SHP77 treated with DMSO at 0.1 percent for 48 hours (cell line): ENCODE results near the gene FAN1.

Source experiments
- DNase-seq: peaks from one replicate; lab custom pipeline; 2025; lab: John Stamatoyannopoulos, UW

The FAN1 gene

DNA sequence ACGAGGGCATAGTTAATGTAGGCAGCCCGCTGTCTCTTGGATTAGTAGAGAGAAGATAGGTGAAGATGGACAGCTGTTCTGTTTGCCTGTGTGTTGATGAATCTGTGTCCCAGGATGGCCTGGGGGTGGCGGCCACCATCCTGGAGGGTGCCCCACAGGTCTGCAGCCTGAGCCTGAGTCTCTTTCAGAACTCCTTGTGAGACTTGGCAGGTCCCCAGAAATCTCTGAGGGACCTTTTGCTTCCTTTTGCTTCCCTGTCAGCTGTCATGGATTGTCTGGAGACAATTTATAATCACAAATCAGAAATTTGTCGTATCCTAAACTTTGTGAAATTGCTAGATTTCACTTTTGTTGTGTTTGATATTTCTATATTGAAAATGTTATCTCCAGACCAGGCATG, 17.4 kb downstream of the FAN1 start:
- no peak for DNase-seq

DNA sequence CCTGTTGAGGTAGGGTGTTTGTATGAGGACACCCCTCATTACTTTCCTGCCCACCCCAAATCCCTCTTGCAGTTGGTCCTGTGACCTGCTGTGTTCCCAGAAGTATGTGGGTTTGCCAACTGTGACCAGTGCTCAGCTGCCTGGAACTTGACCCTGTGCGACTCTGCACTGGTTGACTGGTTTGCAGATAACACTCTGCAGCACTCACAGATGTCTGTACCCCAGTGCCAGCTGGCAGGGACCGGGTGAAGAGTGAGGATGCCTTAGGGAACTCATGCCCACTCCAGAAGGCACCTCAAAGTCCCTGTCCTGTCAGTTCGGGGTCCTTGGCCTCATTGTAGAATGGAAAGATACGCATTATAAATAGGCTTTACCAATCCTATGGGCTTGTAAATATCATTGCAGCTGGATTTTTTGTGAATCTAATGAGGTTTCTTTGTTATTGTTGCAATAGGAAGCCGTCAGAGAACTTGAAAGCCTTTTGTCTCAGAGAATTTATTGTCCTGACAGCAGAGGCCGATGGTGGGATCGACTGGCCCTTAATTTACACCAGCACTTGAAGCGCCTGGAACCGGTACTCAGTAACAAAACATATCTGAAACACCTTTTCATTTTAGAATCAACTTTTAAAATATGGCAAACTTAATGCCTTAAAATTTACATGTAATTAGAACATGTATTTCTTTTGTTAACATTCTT, 18.2 kb downstream of the FAN1 start:
- DNase-seq: no peak

DNA sequence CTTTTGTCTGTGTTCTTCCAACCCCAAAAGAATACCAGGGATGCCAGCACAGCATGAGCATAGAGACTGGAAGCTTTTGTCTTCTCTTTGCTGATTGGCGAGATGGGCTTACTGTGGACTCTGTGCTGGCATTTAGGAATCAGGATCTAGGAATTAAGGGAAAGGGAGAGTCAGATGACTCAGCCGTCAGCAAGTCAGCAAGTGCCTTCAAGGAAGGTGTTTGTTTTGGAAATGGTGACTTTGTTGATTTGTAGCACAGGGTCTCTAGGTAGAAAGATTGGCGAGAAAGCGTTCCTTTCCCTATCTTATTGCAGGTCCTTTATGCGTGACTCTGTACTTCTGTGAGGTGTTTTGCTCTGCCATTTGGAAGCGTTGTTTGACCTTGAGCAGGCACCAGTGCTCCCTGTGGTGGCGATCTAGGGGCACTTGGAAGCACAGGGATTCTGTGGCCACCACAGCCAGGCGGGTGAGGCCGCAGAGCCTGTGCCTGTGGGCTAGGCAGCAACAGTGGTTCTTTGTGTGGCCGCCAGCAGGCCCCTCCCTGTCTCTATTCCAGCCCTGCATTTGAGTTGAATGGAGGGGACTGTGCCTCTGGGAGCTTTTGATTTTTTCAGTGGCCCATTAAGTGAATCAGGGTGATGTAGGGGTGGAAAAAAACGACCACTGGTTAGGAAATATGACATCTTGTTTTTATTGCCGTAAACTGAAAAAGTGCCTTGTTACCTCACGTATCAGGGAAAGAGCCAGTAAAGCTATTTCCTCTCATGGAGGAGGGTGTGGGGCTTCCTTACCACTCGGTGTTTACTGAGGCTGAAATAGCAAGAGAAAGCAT, 19.0 kb downstream of the FAN1 start:
- DNase-seq: no peak

GRCh38 chr15:30923429-30923828, 19.7 kb downstream of the FAN1 start:
- no peak for DNase-seq

DNA sequence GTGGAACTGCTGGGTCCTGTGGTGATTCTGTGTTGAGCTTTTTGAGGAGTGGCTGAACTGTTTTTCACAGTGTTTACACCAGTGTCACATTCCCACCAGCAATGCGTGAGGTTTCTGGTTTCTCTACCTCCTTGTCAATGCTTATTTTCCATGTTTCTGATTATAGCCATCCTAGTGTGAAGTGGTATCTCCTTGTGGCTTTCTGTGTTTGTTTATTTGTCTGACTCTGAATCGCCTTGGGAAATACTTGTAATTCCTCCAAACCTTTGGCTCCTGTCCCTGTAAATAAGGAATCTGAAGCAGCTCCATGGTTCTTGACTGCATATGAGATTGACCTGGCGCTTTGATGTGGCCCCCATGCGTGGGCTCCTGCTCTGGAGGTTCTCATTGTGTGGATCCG, 20.6 kb downstream of the FAN1 start:
- DNase-seq: no peak

DNA sequence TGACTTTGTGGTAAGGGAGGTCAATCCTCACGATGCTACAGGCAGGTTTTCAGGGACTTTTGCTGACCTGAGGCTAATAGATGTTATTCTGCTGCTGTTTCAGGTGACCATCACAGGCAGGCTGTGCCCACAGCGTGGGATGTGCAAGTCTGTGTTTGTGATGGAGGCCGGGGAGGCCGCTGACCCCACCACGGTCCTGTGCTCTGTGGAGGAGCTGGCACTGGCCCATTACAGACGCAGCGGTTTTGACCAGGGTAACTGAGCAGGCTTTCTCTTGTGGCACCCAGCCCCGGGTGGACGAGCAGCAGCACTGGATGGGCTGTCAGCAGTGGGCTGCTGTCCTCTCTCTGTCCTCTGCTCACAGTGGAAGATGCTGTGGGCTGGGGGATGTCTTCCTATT, 22.0 kb downstream of the FAN1 start:
- DNase-seq: no peak

DNA sequence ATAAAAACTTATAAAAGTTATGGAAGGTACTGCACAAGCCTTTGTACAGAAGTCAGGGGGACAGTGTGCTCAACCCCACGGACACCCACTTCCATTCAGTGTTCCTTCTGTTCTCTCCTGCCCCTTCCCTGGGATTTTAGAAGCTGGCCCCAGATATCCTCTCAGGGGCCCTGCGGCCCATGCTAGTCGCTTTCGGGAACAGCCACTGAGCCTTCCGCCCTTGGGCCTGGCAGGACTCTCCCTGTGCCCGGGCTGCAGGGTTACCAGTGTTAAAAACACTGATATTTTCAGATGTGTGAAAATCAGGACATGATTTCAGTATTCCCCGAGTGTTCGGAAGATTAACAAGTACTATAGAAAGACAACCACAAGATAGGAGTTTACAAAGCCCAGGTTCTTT, 22.4 kb downstream of the FAN1 start:
- DNase-seq: no peak

GRCh38 chr15:30927148-30927761, 23.5 kb downstream of the FAN1 start:
- DNase-seq: no peak

- no peak for DNase-seq
These were observed 24.4 kb downstream of the FAN1 start for GRCh38 chr15:30928076-30928475.

- peak; percentile 65 for DNase-seq
These were observed 25.5 kb downstream of the FAN1 start for GRCh38 chr15:30929064-30929669.

- DNase-seq: no peak
These were observed 26.3 kb downstream of the FAN1 start for GRCh38 chr15:30929982-30930381.

DNA sequence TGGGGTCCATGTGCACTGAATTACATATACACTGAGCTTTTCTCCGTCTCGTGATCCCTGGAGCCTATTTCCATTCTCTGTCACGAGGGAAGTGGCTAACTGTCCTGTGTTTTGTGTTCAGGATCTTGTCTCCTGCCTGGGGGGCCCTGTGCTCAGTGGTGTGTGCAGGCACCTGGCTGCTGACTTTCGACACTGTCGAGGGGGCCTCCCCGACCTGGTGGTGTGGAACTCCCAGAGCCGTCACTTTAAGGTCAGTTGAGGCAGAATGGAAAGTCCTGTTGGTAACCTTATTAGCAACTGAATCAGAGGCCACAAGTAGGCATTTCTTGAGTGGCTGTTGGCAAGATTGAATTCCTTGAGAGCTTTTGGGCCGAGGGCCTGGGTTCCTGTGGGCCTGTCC, 26.7 kb downstream of the FAN1 start:
- DNase-seq: no peak

- no peak for DNase-seq
These were observed 29.6 kb downstream of the FAN1 start for GRCh38 chr15:30933293-30933692.

- DNase-seq: no peak
These were observed 35.4 kb downstream of the FAN1 start for GRCh38 chr15:30939161-30939560.

GRCh38 chr15:30940359-30940758, 36.6 kb downstream of the FAN1 start:
- no peak for DNase-seq

DNA sequence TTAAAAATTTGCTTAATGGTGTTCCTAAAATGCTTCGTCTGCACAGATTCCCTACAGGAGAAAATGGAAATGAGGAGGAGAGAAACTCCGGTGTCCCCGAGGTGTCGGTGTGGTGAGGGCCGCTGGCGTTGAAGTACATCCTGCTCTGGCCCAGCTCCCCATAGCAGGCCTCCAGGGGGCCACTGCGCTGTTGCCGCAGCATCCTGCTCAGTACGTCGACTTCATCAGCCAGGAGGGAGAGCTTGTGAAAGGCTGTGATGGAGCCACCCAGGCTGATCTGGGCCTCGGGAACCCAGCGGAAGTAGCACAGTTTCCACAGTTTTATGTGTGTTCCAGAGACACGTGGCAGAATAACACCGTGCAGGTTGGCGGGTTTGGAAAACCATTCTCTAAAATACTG, 37.8 kb downstream of the FAN1 start:
- DNase-seq: no peak

DNA sequence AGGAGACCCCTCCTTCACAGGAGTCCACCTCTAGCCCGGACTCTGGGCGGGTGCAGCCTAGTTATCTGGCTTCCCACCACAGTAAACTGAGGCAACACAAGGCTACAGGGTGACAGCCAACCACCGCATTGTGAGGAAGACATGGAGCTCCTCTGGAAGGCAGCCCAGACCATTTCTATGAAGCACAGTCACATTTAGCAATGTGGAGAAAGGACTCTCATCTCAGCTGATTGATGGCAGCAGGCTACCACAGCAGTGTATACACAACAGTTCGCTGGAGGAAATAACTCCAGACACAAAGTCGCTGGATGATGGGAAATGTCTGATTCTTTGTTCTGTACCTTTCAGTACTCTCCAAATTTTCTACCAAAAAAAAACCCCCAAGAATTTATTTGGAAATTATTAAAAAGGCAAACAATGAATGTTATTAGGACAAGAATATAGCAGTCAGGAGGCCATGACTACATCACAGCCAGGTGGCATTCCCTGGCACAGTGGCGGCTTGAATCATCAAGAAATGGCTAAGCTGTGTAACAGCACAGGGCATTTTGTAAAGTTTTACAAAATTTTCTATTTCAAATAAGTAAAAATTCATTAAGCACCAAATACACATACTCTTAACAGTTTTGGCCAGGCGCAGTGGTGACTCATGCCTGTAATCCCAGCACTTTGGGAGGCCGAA, 40.1 kb downstream of the FAN1 start:
- DNase-seq: no peak

GRCh38 chr15:30953183-30953582, 49.5 kb downstream of the FAN1 start:
- no peak for DNase-seq

DNA sequence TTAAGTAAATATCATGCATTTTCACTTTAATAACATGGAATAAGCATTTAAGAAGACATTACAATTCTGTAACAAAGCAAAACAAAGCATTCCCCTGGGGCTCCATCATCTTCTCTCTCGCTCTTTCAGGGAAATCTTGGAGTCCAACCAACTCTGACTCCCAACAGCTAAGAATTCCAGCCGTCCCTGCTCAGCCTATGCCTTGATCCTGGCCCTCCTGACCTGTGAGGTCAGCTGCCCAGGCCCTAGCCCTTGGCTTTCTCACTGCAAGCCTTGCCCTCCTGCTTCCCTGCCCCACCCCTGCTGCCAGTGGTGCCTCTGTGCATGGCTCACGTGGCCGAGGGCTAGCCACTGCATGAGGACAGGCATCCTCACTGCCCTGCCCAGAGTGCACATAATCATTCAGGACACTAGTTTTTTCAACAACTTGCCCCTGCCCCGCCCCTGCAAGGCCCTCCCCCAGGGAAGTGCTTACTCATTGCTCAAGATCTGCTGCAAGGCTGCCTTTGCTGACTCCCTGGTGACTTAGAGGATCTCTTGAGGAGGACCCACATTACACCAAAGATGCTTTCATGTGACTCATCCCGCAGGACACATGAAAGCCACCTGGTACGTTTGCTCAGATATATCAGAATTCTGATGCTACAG, 50.1 kb downstream of the FAN1 start:
- DNase-seq: no peak

DNA sequence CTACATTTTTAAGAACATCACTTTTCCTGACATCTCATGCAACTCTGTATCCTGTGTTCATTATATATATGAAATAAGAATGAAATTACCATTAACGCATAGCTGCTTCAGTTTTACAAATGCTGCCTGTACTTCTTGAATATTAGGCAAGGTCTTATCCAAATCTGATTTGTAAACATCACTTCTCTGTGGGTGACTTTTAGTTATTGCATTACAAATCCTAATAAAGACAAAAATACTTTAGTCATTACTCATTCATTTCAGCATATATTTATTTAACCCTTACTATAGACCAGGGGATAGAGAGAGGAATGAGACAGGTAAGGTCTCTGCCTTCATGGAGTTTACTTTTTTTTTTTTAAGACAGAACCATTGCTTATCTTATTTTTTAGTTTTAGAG, 51.0 kb downstream of the FAN1 start:
- no peak for DNase-seq

- no peak for DNase-seq
These were observed 52.8 kb downstream of the FAN1 start for GRCh38 chr15:30956216-30957124.
